Fibroblast of lung (primary cell): ENCODE results near the gene USP5. TPM values are rescaled to one million over a fixed set of nuclear protein-coding genes. Genes with fewer than 3 reads are reported as not detected.

Experiments used
- DNase-seq, 2 donors: peaks; one replicate each; pipeline versions ENCODE4 v3.0.0 to v3.0.0-alpha.2; 2010; ENCODE audit warnings: low read depth in 2 of 2
- H2AFZ ChIP-seq: 2 replicates; pipeline ENCODE4 v1.5.1; 2012; ENCODE audit warnings: low read length, control low read depth, inconsistent platforms
- H3K27ac ChIP-seq: 2 replicates; pipeline ENCODE4 v1.5.1; 2011; ENCODE audit warnings: low read length, control low read depth; ENCODE audit not compliant: insufficient read depth
- H3K27me3 ChIP-seq: 2 replicates; pipeline ENCODE4 v1.5.1; 2011; ENCODE audit warnings: mild to moderate bottlenecking, low read length; ENCODE audit not compliant: control insufficient read depth, insufficient read depth
- H3K36me3 ChIP-seq: 2 replicates; pipeline ENCODE4 v1.5.1; 2011; ENCODE audit warnings: low read length; ENCODE audit not compliant: control insufficient read depth, insufficient read depth
- H3K4me1 ChIP-seq: 2 replicates; pipeline ENCODE4 v1.5.1; 2011; ENCODE audit warnings: low read length; ENCODE audit not compliant: control insufficient read depth, insufficient read depth; ENCODE audit errors: extremely low read depth
- H3K4me2 ChIP-seq: 2 replicates; pipeline ENCODE4 v1.5.1; 2011; ENCODE audit warnings: low read length, control low read depth; ENCODE audit not compliant: insufficient read depth; ENCODE audit errors: extremely low read depth
- H3K4me3 ChIP-seq, 4 experiments: fragments of 200-600 bp in 1 of 4; sonication (generic) in 1 of 4; replicated peaks in 1 of 4; 2 replicates each; pipeline ENCODE4 v1.5.1; 2011 to 2016; ENCODE audit warnings: low read length in 4 of 4, low read depth in 3 of 4, mild to moderate bottlenecking in 3 of 4, control low read depth in 2 of 4, inconsistent platforms in 1 of 4, mixed read lengths in 1 of 4; ENCODE audit not compliant: insufficient read depth in 1 of 4; ENCODE audit errors: control extremely low read depth in 1 of 4
- H3K79me2 ChIP-seq: 2 replicates; pipeline ENCODE4 v1.5.1; 2012; ENCODE audit warnings: mild to moderate bottlenecking, low read length, inconsistent platforms; ENCODE audit not compliant: control insufficient read depth, insufficient read depth
- H3K9ac ChIP-seq: 2 replicates; pipeline ENCODE4 v1.5.1; 2011; ENCODE audit warnings: mild to moderate bottlenecking, low read length, control low read depth; ENCODE audit not compliant: insufficient read depth
- H3K9me3 ChIP-seq: 2 replicates; pipeline ENCODE4 v1.5.1; 2012; ENCODE audit warnings: low read depth, low read length; ENCODE audit not compliant: control insufficient read depth, insufficient read depth
- H4K20me1 ChIP-seq: 2 replicates; pipeline ENCODE4 v1.5.1; 2011; ENCODE audit warnings: low read length; ENCODE audit not compliant: control insufficient read depth, insufficient read depth; ENCODE audit errors: extremely low read depth
- CTCF ChIP-seq, 2 donors: IDR thresholded peaks in 1 of 2; conservative IDR thresholded peaks in 1 of 2; 1 replicate in 1 of 2; 2 replicates in 1 of 2; pipeline ENCODE4 v1.5.1; 2011 to 2012; ENCODE audit warnings: low read length in 2 of 2, control low read depth in 1 of 2, inconsistent platforms in 1 of 2, low read depth in 1 of 2, mild to moderate bottlenecking in 1 of 2
- EZH2 ChIP-seq: IDR thresholded peaks from 2 replicates; pipeline ENCODE4 v1.5.1; 2012; ENCODE audit warnings: low read length, control low read depth, mild to moderate bottlenecking; ENCODE audit errors: missing control alignments
- polyA minus RNA-seq: library from RNA; depleted of rRNA, polyadenylated mRNA; stranded (reverse); fragments of >200 nt; gene quantifications from 2 replicates; pipeline ENCODE4 v1.2.3, GENCODE V29; 2011; ENCODE audit warnings: low replicate concordance
- polyA plus RNA-seq, 2 donors: library from polyadenylated mRNA; depleted of rRNA in 1 of 2; stranded (reverse) in 1 of 2; unstranded in 1 of 2; fragments of >200 nt; gene quantifications; 2 replicates each; pipeline ENCODE4 v1.2.1, GENCODE V29; 2011 to 2012; ENCODE audit warnings: missing spikeins in 1 of 2
- total RNA-seq: library from RNA; depleted of rRNA; stranded (reverse); fragments of >200 nt; gene quantifications from 2 replicates; pipeline ENCODE4 v1.2.1, GENCODE V29; 2014

Gene USP5
- total RNA-seq = 53.4 and 69.9 TPM in 2 replicates
- 42.2 and 66.3 TPM in 2 replicates for polyA plus RNA-seq
- 58.3 and 91.9 TPM in 2 replicates for polyA plus RNA-seq (2012)
- polyA minus RNA-seq = 168 and 268 TPM in 2 replicates

DNA sequence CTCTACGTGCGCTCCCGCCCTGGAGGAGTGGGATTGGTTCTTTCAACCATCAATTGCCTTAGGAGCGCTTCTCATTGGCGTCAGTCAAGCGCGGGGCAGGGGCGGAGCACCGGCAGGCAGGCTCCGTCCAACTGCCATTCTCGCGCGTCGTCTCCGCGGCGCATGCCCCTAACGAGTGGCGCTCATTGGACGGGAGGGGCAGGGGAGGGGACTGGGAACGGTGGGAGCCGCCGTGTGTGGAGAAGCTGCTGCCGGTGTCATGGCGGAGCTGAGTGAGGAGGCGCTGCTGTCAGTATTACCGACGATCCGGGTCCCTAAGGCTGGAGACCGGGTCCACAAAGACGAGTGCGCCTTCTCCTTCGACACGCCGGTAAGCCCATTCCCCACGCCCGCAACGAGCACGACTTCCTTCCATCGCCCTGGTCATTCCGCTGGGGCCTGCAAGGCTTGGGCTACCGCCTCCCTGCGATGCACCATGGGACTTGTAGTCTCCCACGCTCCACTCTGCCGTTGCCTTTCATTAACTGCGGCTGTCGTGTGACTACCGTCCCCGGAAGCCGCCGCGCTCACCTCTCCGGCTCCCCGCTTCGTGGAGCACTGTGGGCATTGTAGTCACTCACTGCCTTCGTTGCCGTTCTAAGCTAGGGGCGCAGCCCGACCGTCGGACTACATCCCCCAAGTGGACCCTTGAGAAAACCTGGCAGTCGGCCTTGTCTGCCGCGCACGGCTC lies at the start of gene USP5:
Gene USP5 (plus strand): TSS at position 230 of the 730 bp plus-strand sequence. CDS start 30 bp downstream, at position 260.
- TF ChIP-seq EZH2 (no peak), CTCF (conservative IDR thresholded peaks at IDR 0.05 in 1 of 2, IDR thresholded peaks at IDR 0.05 in 1 of 2; ENCODE audit: low read depth in 1 of 2, low read length in 2 of 2) (no peak)
- Histone ChIP-seq H3K79me2 (peaks cover 49% of the 10 kb centered on the region), H3K36me3 (peaks cover 14% of the 10 kb centered on the region)

GRCh38 chr12:6807170-6807569 lies 44.8 kb upstream of the USP5 start:
- Histone ChIP-seq H3K27ac (no peak overlapping the region), H3K9me3 (no peaks in the 10 kb centered on the region), H2AFZ (no peak overlapping the region), H3K36me3 (no peaks in the 10 kb centered on the region), H3K9ac (no peak overlapping the region), H3K4me2 (no peak overlapping the region), H3K4me1 (no peaks in the 10 kb centered on the region), H3K4me3 (no peak overlapping the region), H3K27me3 (no peaks in the 10 kb centered on the region), H3K79me2 (no peaks in the 10 kb centered on the region), H4K20me1 (no peaks in the 10 kb centered on the region)
- TF ChIP-seq EZH2 (no peak), CTCF (conservative IDR thresholded peaks at IDR 0.05 in 1 of 2, IDR thresholded peaks at IDR 0.05 in 1 of 2; ENCODE audit: low read depth in 1 of 2, low read length in 2 of 2) (no peak)
- DNase-seq = no peak

More for the DNA sequence above, at the start of gene USP5:
- peak within 1 kb of the TSS; percentile 98 for H2AFZ ChIP-seq
- H3K9me3 ChIP-seq = no peaks in the 10 kb centered on the region
- peak within 1 kb of the TSS; percentile 98 for H3K4me2 ChIP-seq
- H3K27me3 ChIP-seq = no peaks in the 10 kb centered on the region
- no peaks in the 10 kb centered on the region for H4K20me1 ChIP-seq
- H3K27ac ChIP-seq = peak within 1 kb of the TSS; percentile 82
- peak; percentile 100 for DNase-seq
- peak within 1 kb of the TSS; percentile 64 to 93 (median 87) for H3K4me3 ChIP-seq
- H3K4me1 ChIP-seq = peaks cover 17% of the 10 kb centered on the region
- peak within 1 kb of the TSS; percentile 70 for H3K9ac ChIP-seq

GRCh38 chr12:6809056-6809455 lies 42.9 kb upstream of the USP5 start:
- TF ChIP-seq CTCF (conservative IDR thresholded peaks at IDR 0.05 in 1 of 2, IDR thresholded peaks at IDR 0.05 in 1 of 2; ENCODE audit: low read depth in 1 of 2, low read length in 2 of 2) = no peak
- no peak for TF ChIP-seq EZH2
- Histone ChIP-seq H3K4me3 (no peak overlapping the region), H3K36me3 (no peaks in the 10 kb centered on the region), H3K9me3 (no peaks in the 10 kb centered on the region), H3K9ac (no peak overlapping the region), H3K27me3 (no peaks in the 10 kb centered on the region), H3K4me1 (no peaks in the 10 kb centered on the region), H3K79me2 (no peaks in the 10 kb centered on the region), H4K20me1 (no peaks in the 10 kb centered on the region), H2AFZ (no peak overlapping the region), H3K27ac (no peak overlapping the region), H3K4me2 (no peak overlapping the region)
- DNase-seq = no peak
